ENCODE data around the gene ADAM33.

The ADAM33 gene

GRCh38 chr20:3706774-3707507 is 25.1 kb upstream of the ADAM33 start:
- DNase-seq (ENCODE audit: low read depth in 2 of 2) = no peak

DNA sequence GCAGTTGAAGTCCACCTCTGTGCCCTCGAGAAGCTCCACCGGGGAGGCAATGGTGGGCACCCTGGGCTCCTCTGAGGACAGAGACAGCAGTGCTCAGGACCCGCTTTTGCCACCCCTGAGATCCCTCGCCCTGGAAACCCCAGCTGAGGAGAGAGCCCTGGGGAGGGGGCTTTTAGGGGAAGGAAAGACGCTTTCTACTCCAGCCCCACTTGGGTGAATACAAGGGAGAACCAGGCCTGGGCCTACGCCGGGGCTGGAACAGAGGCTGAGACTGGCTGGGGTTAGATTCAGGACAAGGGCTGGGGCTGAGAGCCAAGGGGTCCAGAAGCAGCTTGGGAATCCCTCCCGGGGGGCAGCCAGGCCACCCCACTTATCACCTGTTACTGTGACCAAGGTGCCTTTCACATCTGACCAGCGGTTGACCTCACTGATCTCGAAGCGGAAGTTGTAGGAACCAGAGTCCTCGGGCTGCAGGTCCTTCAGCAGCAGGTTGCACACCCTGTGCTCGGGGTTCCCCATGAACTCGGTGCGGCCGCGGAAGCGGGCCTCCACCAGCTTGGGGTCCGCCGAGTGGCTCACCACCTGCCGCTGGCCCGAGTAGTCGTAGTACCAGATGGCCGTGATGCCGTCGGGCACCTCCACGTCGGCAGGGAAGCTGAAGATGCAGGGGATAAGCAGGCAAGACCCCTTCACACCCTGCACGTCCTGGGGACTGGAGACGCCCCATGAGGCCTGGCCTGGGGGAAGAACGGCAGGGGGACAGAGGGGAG is 24.3 kb upstream of the ADAM33 start:
- no peak for DNase-seq (ENCODE audit: low read depth in 2 of 2)

DNA sequence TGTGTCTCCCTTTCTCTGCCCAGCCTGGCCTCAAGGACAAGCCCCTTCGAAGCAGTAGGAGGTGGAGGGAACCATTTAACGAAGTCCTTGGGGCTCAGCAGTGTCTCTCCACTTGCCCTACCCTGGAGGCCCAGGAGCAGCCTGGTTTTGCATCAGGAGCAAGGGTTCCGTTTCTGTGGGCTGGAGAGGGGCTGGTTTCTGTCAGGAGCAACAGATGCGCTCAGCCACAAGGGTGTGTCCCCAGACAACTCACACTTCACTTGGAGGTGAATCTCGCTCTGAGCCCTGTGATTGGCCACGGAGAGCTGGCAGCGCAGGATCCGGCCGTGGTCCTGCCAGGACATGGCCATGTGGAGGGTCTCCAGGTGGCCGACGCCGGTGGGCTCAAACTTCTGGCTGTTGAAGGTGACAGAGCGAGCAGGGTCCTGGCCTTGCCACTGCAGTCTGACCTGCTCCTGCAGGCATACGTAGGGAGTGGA is 23.7 kb upstream of the ADAM33 start:
- no peak for DNase-seq (ENCODE audit: low read depth in 2 of 2)

- DNase-seq (ENCODE audit: low read depth in 2 of 2) = no peak
These were observed 22.3 kb upstream of the ADAM33 start for GRCh38 chr20:3704087-3704486.

- DNase-seq (ENCODE audit: low read depth in 2 of 2) = no peak
These were observed 21.0 kb upstream of the ADAM33 start for GRCh38 chr20:3702611-3703391.

DNA sequence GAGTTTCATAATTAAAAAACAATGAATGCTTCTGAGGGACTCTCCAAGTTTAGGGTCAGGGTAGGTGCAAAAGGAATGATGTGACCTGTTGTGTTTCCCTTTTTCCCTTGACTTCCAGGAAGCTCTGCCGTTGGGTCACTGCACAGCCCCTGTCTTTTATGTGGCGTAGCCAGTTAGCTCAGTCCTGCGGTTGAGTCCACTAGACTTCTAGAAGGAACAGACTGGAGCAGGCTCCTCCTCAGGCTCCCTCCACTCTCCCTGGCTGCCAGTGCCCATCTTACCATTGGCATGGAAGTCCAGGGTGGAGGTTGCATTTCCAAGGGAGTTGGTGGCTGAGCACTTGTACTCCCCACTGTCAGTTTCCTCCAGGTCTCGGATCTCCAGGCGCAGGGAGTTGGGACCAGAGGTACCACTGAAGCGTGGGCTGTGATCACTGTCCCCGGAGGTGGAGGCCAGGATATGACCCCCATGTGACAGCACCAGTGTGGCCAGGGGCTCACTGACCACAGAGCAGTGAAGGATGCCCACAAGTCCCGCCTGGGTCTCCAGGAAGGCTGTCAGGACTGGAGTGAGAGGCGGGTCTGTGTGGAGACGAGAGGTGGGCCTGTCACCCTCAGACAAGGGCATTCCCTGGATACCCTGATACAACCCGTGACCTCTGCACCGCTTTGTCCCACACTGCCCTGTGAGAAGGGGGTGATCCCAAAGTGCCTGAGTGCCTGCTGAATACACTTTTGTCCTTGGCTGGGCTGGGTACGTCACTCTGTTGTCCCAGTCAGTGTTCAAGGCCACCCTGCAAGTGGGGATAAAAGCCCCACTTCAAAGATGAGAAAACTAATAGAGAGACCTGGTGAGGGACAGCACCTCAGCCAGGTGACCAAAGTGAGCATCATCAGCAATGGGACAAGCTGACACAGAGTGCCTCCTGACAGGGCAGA is 19.5 kb upstream of the ADAM33 start:
- DNase-seq (ENCODE audit: low read depth in 2 of 2) = no peak

DNA sequence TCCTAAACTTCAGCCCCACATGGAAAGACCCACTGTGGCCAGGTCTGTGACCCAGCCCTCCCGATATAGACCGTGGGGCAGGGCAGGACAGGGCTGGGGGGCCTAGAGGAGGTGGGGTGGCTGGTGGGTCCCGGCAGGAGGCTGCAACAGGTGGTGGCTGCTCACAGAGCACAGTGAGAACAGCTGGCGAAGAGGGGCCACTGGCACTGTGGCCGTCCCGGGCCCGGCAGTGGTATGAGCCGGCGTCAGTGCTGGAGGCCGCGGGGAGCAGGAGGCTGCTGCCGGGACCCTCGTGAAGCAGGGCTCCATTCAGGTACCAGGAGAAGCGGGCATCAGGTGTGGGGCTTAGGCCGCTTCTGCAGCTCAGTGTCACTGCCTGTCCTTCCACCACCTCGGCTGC is 17.2 kb upstream of the ADAM33 start:
- DNase-seq (ENCODE audit: low read depth in 2 of 2) = no peak

- DNase-seq (ENCODE audit: low read depth in 2 of 2) = no peak
These were observed 16.8 kb upstream of the ADAM33 start for GRCh38 chr20:3698591-3699001.

DNA sequence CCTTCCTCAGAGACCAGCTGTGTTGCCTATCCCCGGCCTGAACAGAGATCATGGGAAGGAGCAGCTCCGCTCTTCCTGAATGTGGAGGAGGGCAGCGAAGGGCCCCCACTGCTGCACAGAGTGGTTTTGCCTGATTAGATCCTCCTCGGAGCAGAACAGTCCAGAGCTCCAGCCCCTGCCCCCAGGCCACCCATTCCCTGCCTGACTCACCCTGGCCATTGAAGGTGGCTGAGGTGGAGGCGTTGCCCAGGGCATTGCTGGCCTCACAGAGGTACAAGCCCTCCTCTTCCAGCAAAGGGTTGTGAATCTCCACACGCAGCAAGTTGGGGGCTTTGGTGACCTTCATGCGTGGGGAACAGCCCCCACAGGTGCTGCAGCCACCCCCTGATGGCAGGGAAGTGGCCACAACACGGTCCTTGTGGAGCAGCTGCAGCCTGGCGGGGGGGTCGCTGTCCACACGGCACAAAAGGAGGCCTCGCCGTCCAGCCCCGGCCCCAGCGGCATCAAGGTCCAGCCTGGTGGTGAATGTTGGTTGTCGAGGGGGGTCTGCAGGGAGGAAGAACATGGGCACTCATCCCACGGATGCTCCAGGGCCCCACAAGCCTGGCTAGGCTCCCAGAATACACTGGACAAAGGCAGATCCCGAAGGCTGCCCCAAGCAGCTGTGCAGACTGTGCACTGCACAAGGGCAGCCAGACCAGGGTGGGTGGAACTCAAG is 15.9 kb upstream of the ADAM33 start:
- DNase-seq (ENCODE audit: low read depth in 2 of 2) = no peak

DNA sequence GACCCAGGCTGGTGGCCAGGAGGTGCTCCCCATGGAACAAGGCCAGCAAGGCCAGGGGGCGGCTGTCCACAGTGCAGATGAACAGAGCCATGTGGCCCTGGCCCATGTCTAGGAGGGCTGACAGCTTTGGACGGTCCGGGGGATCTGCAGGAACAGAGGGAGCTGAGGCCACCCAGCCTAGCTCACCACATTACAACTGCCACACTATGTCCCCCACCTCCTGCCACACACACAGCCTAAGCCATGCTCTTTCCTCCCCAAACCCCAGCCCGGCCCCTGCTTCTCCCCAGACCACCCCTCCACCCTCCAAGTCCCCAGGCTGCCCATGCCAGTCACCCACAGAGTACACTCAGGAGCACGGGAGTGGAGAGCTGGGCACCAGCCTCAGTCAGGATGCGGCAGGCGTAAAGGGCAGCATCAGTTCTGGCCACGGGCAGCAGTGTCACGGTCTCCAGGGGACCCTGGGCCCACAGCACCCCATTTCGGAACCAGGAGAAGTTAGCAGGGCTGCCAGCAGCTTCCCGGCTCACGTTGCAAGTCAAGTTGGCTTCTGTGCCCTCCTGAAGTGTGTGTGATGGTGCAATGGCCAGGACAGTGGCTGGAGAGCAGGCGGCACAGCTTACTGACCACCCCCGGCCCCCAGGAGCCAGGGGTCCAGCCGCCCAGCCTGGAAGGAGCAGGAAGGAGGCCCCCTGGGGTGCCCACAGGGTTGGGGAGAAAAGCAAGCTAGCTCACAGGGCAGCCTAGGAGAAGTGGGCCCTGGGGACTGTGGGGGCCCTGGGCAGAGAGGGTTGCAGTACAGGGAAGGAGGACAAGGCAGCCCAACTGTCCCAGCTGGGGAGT is 15.2 kb upstream of the ADAM33 start:
- DNase-seq (ENCODE audit: low read depth in 2 of 2) = no peak

DNA sequence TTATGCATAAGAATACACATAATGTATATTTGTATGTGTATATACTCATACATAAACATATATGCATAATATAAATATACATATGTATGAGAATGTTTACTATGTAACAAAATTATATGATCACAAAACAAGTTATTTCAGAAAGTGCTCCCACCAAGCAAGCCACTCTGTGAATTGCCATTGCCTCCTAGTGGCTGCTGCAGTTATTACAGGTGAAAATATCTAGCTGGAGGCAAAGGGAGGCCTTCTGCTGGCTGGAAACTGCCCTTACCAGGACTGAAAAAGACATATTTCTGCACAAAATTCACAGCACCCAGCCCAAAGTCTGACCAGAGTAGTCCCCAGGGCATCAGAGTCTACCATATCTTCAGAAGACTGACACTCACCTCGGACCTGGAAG is 14.4 kb upstream of the ADAM33 start:
- DNase-seq (ENCODE audit: low read depth in 2 of 2) = no peak

DNA sequence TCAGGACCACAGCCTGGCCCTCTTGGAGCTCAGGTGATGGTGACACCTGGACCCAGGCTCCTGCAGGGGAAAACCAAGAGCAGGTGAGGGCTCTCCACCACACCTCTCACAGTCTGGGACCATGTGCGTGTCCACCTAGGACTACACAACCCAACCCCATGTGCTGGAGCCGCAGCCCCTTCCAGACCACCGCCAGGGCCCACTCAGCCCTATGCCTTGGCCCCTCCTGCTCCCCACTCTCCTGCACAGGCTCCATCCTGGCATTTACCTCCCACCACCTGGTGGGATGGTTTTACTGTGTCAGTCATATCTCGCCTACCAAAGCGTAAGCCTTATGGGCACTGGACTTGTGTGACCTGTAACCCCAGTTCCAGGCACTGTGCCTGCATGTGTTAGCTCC is 13.1 kb upstream of the ADAM33 start:
- DNase-seq (ENCODE audit: low read depth in 2 of 2) = no peak

GRCh38 chr20:3693376-3693775 is 11.6 kb upstream of the ADAM33 start:
- DNase-seq (ENCODE audit: low read depth in 2 of 2) = no peak

DNA sequence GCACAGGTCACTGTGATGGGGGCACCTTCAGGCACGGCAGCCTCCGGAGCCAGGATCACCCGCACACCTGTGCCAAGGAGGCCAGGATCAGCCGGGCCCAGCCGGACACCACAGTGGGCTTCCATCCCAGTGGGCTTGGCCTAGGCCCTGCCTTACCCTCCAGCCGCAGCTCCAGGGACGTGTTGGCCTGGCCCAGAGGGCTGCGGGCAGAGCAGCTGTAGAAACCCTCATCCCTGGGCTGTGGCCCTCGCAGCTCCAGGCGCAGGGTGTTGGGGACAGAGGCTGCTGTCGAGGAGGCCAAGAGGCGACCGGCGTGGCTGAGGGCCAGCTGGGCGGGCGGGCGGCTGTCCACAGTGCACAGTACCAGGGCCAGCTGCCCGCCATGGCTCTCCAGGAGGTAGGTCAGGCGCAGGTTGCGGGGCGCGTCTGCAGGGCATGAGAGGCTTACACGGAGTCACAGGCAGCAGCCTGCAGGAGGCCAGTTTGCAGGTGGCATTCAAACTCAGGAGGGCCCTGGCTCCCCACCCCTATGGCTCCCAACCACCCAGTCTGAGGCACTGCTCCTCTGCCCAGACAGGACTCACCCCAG is 11.0 kb upstream of the ADAM33 start:
- no peak for DNase-seq (ENCODE audit: low read depth in 2 of 2)

GRCh38 chr20:3691897-3692296 is 10.1 kb upstream of the ADAM33 start:
- DNase-seq (ENCODE audit: low read depth in 2 of 2) = no peak

DNA sequence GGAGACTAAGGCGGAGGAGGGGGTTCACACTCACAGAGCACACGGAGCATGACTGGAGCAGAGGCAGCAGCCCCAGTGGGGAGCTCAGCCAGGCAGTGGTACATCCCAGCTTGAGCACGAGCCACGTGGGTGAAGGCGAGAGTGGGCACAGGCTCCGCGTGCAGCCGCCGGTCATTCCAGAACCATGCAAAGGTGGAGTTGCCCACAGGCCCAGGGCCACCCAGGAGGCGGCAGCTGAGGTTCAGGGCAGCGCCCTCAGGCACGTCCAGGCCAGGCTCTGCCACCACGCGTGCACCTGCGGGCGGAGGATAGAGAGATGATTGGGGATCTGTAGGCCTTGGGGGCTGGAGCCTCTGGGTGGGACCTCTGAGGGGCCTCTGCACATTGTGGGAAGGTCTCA is 9.5 kb upstream of the ADAM33 start:
- DNase-seq (ENCODE audit: low read depth in 2 of 2) = no peak

DNA sequence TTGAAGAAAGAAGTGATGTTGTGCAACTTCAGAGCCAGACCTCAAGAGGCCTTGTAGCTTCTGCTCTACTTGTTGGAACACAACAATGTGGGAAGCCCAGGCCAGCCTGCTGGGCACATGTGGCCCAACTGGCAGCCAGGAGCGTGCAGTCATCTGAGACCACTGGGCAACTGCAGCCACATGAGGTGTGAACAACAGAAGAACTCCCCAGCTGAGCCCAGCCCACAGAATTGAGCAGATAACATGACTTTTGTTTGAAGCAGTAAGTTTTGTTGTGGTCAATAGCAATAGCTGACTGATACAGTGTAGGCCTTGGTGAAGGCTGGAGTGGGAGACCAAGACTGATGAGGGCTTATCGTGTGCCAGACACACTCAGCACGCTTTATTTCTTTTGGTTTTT is 8.6 kb upstream of the ADAM33 start:
- DNase-seq (ENCODE audit: low read depth in 2 of 2) = no peak

GRCh38 chr20:3689978-3690377 is 8.2 kb upstream of the ADAM33 start:
- DNase-seq (ENCODE audit: low read depth in 2 of 2) = no peak

DNA sequence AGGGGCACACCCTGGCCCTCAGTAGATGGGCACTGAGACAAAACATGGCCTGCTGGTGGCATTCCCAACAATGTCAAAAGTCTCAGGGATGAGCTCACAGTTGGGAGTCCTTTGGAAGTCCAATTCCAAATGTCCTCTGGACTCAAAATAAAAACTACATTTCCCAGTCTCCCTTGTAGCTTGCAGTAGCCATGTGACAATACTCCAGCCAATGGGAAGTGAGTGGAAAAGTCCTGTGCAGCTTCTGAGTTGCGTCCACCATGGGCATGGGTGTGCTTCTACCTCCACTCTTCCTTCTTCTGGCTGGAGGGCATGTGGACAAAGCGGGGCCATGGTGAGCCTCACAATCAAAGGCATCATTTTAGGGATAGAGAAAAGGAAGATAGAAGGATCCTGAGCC is 5.8 kb upstream of the ADAM33 start:
- DNase-seq (ENCODE audit: low read depth in 2 of 2) = no peak
